HG02763 (cell line): ENCODE measurements around the gene DPAGT1.
A peak's percentile ranks its signal among the peaks of the same experiment; 100 is the strongest.
"Not testable (repeated sequence)": the region's sequence is repeated elsewhere in the genome, so short reads cannot be mapped to it uniquely, and the experiment has no call there.

Experiments used
- ATAC-seq: cut with Tn5 transposase; IDR thresholded peaks from one replicate; pipeline ENCODE4 v1.9.1; 2021; ENCODE audit warnings: mild to moderate bottlenecking, moderate library complexity; ENCODE audit not compliant: unreplicated experiment

DPAGT1 gene

DNA sequence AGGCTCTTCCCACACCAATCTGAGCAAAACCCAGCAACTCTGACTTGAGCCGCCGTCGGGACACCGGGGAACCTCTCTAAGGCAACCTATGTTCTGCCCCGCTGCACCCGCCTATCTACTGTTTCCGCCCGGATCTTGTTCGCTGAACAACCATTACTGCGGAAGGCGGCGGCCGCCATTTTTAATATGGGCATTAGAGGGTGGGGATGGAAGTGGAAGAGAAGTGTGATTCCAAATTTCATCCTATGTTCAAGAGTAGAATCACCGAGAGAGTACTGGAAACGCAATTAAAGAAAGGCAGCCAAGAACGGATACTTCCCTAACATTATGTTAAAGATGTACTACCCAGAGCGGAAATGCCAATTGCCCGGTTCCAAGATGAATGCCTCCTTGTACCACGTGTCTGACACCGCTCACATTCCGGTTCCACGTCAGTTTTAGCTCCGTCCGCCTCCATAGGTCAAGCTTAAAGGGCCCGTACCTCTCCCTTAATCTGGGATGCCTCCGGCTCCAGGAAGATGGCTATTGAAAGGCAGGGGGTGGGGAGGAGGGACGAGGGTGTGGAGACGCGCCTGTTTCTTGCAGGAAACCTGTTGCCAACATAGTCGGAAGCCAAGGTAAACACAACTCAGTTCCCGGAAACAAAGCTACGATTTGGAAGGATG lies at the start of gene DPAGT1:
TSS of gene DPAGT1 (minus strand) at position 95 of the 665 bp plus-strand sequence. CDS start 198 bp downstream, outside the sequence.
- peak; percentile 84 for ATAC-seq

DNA sequence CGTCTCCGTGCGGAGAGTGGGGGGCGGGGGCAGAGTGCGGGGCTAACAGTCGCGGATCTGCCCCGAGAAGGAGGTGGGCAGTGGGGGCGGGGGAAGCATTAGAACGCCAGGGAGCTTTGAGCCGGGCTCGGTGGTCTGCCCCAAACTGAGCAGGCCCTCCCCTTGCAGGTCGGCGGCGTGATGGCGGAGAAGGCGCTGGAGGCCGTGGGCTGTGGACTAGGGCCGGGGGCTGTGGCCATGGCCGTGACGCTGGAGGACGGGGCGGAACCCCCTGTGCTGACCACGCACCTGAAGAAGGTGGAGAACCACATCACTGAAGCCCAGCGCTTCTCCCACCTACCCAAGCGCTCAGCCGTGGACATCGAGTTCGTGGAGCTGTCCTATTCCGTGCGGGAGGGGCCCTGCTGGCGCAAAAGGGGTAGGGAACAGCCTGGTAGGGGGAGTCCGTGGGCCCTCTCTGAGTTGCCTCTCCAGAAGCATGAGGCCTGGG lies 48.2 kb upstream of the DPAGT1 start:
- ATAC-seq, result no peak

DNA sequence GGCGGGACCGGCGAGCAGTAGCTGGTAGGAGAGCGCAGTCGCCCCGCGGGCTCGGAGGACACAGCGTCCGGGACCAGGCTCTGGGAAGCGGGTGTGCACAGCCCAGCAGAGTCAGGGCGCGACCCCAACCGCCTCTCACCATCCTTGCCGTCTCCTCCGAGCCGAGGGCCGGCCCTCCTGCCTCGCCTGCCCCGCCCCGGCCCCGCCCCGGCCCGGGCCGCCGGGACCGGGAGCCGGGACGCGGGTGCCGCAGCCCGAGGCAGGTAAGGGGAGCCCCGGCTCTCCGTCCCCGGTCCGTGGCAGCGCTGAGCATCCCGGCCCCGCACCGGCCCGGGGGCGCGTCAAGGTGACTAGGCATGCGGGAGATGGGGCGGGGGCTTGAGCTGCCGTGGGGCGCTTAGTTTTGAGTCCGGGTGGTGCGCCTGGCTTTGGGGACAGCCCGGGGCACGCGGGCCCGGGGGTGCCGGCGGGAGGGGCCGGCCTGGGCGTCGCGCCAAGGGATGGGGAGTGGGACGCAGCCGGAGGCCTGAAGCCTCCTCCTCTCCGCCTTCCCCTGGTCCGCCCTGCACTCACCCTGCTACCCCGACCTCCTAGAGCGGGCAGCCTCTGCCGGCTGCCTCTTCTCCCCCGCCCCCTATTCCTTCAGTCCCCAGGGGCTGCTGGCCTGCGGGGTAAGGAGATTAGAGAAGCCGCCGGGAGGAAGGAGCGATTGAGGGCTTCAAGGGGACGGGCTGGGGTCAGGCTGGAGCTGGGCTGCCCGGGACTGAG lies 47.5 kb upstream of the DPAGT1 start, which contains the start of gene ABCG4:
TSS of gene ABCG4 (plus strand) at position 35 of the 768 bp plus-strand sequence. CDS start 914 bp downstream, outside the sequence.
- no peak for ATAC-seq

DNA sequence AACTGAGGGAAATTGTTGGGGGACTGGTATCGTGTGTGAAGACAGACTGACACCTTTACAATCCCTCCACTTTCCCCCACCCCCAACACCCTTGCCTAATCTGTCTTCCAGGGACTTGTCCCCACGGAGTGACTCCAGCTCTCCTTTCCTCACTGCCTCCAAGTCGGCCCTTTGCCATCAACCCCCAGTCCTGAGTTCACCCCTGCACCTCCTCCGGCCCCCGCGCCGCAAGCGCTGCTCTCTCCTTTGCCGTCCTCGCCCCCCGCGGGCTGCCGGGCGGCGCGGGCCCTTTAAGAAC lies 47.0 kb upstream of the DPAGT1 start:
- ATAC-seq, result no peak

DNA sequence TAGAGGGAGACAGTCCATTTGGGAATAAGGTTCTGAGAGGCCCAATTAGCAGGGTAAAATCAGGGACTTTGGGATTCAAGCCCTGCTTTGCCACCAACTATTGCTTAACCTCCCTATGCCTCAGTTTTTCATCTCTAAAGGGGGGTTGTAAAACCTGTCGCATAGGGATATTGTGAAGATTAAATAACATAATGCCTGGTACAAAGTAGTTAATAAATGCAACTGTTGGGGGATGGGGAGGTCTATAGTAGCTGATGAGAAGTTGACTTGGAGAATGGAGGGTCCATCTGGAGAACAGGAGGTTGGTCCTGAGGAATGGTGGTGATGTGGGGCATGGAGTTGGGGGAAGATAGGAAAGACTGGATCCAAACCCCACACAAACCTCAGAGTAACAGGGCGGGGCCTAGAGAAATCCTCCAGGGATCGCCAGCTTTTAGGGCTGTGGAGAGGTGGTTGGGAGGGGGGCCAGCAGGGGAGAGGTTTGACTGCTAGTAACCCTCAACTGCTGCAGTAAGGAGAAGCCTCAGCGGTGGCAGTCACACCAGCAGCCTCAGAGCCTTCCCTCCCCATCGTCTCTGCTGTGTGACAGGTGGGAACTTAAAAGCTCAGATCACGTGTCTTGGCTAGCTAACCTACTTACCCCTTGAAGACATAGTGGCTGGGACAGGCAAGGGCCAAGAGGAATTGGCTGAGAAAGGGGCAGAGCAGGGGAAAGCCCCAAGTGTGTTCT lies 46.1 kb upstream of the DPAGT1 start:
- ATAC-seq, result no peak

DNA sequence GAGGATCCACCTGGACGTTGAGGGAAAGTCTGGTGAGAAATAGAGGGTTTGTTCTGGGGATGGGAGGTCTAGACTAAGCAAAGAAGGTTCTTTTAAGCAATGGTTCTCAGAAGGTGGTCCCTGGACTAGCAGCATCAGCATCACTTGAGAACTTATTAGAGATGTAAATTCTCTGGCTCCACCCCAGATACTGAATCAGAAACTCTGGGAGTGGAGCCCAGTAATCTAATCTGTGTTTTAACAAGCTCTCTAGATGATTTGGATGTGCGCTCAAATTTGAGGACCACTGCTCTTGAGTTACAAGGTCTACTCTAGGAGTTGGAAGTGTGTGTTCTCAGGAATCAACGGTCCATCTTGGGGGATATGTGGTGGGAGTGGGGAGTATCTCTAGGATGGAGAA lies 43.9 kb upstream of the DPAGT1 start:
- ATAC-seq, result no peak

DNA sequence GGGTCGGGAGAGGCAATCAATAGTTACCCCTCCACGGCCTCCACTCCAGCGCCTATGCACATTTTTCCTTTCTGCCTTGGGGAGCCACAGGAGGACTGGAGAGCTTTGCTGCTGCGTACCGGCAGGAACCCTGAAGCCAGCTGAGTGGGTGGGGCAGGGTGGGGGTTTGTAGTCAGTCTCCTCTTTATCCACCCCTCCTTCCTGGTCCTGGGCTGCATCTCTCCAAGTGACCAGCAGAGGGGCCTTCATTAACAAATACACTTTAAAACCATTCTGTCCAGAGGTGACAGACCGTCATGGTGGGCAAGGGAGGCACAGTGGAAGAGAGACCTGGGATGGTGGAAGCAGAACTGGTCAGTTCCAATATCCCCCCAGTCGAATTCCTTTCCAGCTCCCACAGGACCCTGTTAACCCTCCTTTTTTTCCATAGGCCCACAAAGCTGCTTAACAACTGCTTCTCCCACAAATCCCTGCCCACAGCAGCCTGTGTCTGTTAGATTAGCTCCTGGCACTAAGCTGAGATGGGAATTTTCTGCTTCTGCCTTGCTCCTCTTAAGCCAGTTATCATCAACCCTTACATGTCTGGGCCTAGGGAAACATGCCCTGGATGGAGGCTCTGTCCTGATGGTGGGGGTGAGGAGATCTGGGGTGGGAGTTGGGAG lies 43.3 kb upstream of the DPAGT1 start:
- no peak for ATAC-seq

DNA sequence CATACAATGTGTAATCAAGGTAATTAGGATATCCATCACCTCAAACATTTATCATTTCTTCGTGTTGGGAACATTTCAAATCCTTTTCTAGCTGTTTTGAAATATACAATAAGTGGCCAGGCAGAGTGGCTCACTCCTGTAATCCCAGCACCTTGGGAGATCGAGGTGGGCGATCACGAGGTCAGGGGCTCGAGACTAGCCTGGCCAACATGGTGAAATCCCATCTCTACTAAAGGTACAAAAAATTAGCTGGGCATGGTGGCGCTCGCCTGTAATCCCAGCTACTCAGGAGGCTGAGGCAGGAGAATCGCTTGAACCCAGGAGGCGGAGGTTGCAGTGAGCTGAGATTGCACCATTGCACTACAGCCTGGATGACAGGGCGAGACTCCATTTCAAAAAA lies 37.6 kb upstream of the DPAGT1 start:
- not testable (repeated sequence) for ATAC-seq

DNA sequence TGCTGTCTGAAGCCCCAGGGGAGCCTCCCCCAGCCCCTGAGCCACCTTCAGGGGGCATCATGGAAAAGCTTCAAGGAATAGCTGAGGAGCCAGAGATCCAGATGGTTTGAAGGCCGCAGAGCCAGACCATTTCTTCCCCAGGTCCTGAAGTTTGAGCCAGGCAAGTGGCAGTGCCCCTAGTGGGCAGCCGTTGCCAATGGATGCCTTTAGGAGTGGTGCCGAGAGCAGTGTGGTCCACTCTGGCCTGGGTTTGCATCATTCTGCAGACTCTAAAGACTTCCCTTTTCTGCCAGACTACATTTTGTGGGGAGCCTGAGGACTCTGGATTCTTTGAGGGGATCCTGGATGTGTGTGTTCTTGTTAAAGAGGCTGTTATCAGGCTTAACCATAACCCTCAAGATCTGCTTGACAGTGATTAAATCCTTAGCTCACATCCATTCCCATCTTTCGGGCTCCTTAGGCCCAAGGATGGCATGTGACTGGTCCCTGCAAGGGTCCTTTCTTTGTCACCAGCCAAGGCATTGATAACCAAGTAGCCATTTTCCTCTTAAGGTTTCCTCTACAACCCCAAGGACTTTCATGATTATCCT lies 32.8 kb upstream of the DPAGT1 start:
- ATAC-seq, result no peak

DNA sequence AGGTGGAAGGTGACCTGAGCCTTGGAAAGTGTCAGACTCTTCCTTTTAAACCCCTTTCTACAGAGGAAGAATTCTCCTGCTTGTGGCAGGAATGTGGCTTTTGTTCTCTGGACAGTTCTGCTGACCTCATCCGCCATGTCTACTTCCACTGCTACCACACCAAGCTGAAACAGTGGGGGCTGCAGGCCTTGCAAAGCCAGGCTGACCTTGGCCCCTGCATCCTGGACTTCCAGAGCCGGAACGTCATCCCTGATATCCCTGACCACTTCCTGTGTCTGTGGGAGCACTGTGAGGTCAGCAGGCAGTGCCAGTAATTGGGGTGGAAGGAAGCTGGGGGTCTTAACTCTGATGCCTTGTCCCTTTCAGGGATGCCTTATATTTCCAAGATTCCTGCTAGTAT lies 29.0 kb upstream of the DPAGT1 start:
- no peak for ATAC-seq

DNA sequence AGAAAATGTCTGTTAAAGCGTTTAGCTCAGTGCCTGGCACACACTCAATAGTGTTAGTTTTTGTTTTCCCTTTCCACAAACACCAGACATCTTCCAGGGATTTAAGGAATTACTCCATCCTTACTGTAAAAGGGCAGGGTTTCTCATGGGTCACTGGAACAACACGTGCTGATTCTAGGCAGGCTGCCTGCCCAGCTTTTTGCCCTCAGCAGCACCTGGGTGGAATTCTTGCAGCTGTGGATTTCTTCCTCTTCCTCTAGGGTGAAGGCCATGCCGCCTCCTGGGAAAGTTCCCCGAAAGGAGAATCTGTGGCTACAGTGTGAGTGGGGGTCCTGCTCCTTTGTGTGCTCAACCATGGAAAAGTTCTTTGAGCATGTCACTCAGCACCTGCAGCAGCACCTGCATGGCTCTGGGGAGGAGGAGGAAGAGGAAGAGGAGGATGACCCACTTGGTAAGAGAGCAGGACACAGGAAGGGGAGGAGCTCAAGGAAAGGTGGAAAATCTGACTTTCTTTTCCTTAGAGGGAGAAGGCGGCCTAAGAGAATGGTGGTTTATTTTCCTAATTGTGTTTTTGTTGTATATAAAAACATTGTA lies 25.1 kb upstream of the DPAGT1 start:
- ATAC-seq, result no peak

DNA sequence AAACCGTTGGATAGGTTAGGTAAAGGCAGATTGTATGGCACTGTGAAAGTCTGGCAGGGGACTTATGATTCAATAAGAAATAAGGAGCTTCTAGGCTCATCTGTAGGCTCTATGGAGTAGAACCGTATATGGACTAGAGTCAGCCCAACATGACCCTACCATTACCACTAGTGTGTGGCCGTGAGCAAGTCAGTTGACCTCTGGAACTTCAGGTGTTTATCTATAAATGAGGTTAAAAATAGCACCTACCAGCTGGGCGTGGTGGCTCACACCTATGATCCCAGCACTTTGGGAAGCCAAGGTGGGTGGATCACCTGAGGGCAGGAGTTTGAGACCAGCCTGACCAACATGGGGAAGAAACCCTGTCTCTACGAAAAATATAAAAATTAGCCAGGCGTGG lies 24.2 kb upstream of the DPAGT1 start:
- no peak for ATAC-seq

DNA sequence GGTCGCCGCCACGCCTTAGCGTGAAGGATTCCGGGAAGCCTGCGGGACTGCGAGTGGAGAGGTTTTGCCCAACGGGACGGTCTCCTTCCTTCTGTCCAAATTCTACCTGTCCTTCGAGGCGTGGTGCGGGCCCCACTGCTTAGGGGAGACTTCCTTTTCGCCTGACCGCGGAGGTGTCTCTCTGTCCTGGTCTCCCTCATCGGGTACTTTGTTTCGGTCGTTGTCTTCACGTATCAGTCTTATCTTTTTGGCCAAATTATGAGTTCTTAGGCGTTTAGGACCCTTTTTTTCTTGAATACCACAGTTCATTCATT lies 20.1 kb upstream of the DPAGT1 start:
- no peak for ATAC-seq

DNA sequence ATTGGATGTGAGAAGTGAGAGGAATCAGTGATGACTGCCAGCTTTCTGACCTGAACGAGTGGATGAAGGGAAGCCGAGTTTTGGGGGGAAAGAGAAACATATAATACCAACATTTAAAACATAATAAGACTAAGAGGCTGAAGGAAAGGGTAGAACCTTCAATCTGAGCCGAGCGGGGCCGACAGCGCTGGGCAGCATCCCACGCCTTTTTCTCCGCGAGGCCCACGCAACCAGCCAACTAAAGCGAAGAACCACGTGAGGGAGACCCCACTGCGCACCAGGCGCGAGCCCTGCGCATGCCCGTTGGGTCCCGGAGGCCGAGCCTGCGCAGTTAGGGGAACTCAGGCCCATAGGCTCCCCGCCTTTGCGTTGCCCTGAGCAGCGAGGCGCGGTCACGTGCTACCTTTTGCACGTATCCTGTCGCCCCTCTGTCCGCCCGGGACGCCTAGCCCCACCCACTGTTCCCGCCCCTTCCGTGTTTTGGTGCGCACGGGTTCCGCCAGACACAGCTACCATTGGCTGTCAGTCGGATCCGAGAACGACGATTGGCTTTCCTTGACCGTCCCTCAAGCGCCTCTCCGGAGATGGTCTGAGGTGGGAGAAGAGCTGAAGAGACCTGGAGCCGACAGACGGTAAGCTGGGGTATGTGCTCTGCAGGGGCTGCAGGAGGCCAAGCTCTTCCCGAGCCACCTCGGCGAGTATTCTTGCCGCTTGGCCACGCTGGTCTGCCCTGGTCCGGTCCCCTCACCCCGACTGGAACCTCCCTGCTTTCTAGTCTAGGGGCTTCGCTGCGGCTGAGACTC lies 19.6 kb upstream of the DPAGT1 start, which contains the start of gene HINFP:
TSS of gene HINFP (plus strand) at position 573 of the 803 bp plus-strand sequence. CDS start 5,365 bp downstream, outside the sequence.
- ATAC-seq, result peak; percentile 95

DNA sequence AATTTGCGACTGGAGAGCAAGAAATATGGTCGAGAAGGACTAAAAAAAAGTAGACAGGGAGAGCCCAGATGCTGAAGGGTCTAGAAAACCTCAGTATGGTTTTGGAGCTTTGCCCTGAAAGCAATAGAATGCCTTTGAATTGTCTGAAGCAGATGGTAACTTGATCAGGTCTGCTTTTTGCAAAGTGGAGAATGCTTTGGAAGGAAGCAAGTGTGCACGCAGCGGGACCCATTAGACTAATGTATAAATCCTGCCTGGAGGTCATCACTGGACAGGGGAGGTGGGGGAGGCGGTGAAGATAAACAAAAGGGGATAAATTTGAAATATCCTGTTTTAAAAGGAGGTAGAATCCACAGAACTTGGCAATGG lies 19.0 kb upstream of the DPAGT1 start:
- ATAC-seq, result no peak

DNA sequence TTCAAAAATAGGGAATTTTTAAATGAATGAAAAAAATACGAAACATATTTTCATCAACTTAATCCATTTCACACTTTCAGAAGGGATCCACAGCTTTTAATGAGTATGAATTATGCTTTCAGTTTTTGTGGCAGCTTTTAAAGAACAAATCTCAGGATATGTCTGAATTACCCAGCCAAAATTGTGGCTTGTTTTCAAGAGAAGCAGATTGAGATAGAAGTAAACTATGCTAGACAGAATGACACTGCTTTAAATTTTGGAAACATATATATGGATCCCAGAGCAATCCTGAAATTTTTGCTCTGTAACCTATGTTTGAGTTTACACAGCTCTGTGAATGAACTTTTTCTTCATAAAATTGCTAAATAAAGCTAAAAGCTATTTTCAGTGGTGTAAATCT lies 17.3 kb upstream of the DPAGT1 start:
- ATAC-seq, result no peak

DNA sequence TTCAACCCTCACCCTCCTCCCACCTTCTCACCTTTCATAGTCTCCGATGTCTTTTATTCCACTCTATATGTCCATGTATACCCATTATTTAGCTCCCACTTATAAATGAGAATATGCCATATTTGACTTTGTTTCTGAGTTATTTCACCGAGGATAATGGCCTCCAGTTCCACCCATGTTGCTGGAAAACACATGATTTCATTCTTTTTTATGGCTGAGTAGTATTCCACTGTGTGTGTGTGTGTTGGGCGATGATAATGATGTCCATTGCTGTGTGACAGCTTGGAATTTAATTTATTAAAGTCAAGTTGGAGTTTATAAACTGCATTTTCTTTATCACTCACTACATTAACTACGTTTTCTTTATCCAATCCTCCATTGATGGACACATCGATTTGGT lies 16.6 kb upstream of the DPAGT1 start:
- no peak for ATAC-seq

DNA sequence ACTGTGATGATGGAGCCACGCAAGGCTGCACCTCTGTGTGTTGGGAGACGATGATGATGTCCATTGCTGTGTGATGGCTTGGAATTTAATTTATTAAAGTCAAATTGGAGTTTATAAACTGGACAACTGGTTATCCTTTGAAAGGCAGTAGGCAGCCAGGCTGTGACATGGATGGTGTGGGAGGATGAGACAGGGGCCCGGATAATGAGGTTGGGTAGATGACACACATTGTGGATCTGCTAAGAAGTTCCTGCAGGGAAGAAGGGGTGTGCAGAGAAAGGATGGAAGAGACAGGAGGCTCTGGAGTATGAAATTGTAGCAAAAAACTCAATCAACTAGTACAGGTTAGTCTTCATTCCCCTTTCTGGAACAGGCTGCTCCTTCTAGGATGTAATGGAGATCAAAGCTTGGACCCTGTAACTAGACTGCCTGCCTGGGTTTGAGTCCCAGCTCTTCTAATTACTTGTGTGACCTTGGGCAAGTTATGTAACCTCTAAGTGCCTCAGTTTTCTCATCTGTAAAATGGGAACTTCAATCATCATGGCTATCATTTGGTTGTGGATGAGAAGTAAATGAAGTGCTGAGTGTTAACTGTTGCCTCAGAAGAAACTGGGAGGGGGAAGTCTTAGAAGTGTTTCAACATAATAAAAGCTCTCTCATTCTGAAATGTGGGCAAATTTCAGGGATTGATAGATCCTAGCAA lies 15.5 kb upstream of the DPAGT1 start:
- ATAC-seq, result no peak

DNA sequence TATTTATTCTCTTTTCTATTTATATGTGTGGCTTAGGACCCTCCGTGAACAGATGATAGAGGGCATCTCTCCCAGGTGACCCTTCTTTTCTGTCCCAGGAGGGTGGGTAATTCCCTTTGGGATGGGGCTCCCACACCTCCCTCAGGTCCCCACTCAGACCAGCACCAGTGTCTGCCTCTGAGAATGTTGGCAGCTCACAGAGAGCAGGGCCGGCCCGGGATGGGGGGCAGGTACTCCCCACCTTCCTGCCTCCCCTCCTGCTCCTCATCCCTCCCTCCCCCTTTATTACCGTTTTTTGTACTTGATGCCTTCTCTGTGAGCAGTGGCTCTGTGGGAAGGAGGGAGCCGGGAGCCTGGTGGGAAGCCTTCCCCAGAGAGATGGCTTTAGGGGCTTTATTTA lies 14.9 kb upstream of the DPAGT1 start:
- no peak for ATAC-seq
